ENCODE data around the gene TMEM80. TPM values are rescaled to one million over a fixed set of nuclear protein-coding genes. Genes with fewer than 3 reads are reported as not detected.

The TMEM80 gene
- total RNA-seq, 1 donor from 2014 or later = 38.7 TPM

- Histone ChIP-seq H3K27ac (no peak overlapping the region), H3K79me2 (ENCODE audit: low read depth) (no peaks in the 10 kb centered on the region), H2AFZ (replicated peaks) (no peak overlapping the region), H4K20me1 (ENCODE audit: low read depth) (peaks cover 5% of the 10 kb centered on the region), H3K9me3 (ENCODE audit: low read depth) (no peaks in the 10 kb centered on the region), H3K4me2 (peak overlapping the region; percentile 85), H3K36me3 (no peaks in the 10 kb centered on the region), H3F3A (ENCODE audit: low read depth) (peaks cover 24% of the 10 kb centered on the region), H3K27me3 (peaks cover 35% of the 10 kb centered on the region), H3K9ac (no peak overlapping the region), H3K4me1 (peaks cover 7% of the 10 kb centered on the region), H3K4me3 (peak overlapping the region; percentile 45)
- Mint-ChIP-seq H3K36me3 (no peaks in the 10 kb centered on the region), H3K27me3 (ENCODE audit: insufficient read depth, low read depth) (peaks cover 28% of the 10 kb centered on the region), H3K9me3 (no peaks in the 10 kb centered on the region), H3K27ac (no peak overlapping the region), H3K4me3 (no peak overlapping the region), H3K4me1 (peaks cover 11% of the 10 kb centered on the region)
- TF ChIP-seq EZH2phosphoT487 (IDR thresholded peaks at IDR 0.05) = peak; percentile 67
- peak; percentile 29 for TF ChIP-seq EZH2 (IDR thresholded peaks at IDR 0.05)
- TF ChIP-seq CTCF (IDR thresholded peaks at IDR 0.05) = no peak
- peak; percentile 52 for DNase-seq (ENCODE audit: low spot score)
These were observed 30.1 kb downstream of the TMEM80 start for GRCh38 chr11:725624-726202.

- Mint-ChIP-seq H3K4me1 (peaks cover 11% of the 10 kb centered on the region), H3K27me3 (ENCODE audit: insufficient read depth, low read depth) (peaks cover 26% of the 10 kb centered on the region), H3K36me3 (no peaks in the 10 kb centered on the region), H3K9me3 (no peaks in the 10 kb centered on the region), H3K4me3 (no peak overlapping the region), H3K27ac (no peak overlapping the region)
- Histone ChIP-seq H3K9ac (no peak overlapping the region), H3K27ac (no peak overlapping the region), H3K4me2 (peak overlapping the region; percentile 85), H3K79me2 (ENCODE audit: low read depth) (no peaks in the 10 kb centered on the region), H3K27me3 (peaks cover 35% of the 10 kb centered on the region), H3K36me3 (no peaks in the 10 kb centered on the region), H2AFZ (replicated peaks) (peak overlapping the region; percentile 58), H3F3A (ENCODE audit: low read depth) (peaks cover 18% of the 10 kb centered on the region), H3K4me1 (peaks cover 7% of the 10 kb centered on the region), H3K9me3 (ENCODE audit: low read depth) (no peaks in the 10 kb centered on the region), H3K4me3 (peak overlapping the region; percentile 45), H4K20me1 (ENCODE audit: low read depth) (peaks cover 5% of the 10 kb centered on the region)
- DNase-seq (ENCODE audit: low spot score) = peak; percentile 55
- TF ChIP-seq EZH2 (IDR thresholded peaks at IDR 0.05) (peak; percentile 40), EZH2phosphoT487 (IDR thresholded peaks at IDR 0.05) (no peak)
These were observed 30.9 kb downstream of the TMEM80 start for GRCh38 chr11:726278-727220.

- H3K4me3 Mint-ChIP-seq = no peak overlapping the region
These were observed 31.7 kb downstream of the TMEM80 start for GRCh38 chr11:727281-727701.

More at GRCh38 chr11:727281-727701, 31.7 kb downstream of the TMEM80 start:
- peaks cover 23% of the 10 kb centered on the region for H3K27me3 Mint-ChIP-seq (ENCODE audit: insufficient read depth, low read depth)
- Histone ChIP-seq H3K79me2 (ENCODE audit: low read depth) (no peaks in the 10 kb centered on the region), H3K27me3 (peaks cover 35% of the 10 kb centered on the region), H2AFZ (replicated peaks) (no peak overlapping the region), H3K4me2 (no peak overlapping the region), H3K27ac (no peak overlapping the region), H3K36me3 (no peaks in the 10 kb centered on the region), H3K9me3 (ENCODE audit: low read depth) (no peaks in the 10 kb centered on the region), H3K4me1 (peaks cover 7% of the 10 kb centered on the region), H3K4me3 (no peak overlapping the region), H3F3A (ENCODE audit: low read depth) (peaks cover 17% of the 10 kb centered on the region), H4K20me1 (ENCODE audit: low read depth) (peaks cover 5% of the 10 kb centered on the region), H3K9ac (no peak overlapping the region)
- H3K27ac Mint-ChIP-seq = no peak overlapping the region
- H3K4me1 Mint-ChIP-seq = peaks cover 11% of the 10 kb centered on the region
- no peak for TF ChIP-seq CTCF (IDR thresholded peaks at IDR 0.05)
- no peak for TF ChIP-seq EZH2phosphoT487 (IDR thresholded peaks at IDR 0.05)
- no peak for TF ChIP-seq EZH2 (IDR thresholded peaks at IDR 0.05)
- H3K9me3 Mint-ChIP-seq = no peaks in the 10 kb centered on the region
- no peak for DNase-seq (ENCODE audit: low spot score)
- no peaks in the 10 kb centered on the region for H3K36me3 Mint-ChIP-seq

All from neural progenitor cell (in vitro differentiated cells).